Endodermal cell (in vitro differentiated cells): ENCODE results near the gene SYTL5. TPM values are rescaled to one million over a fixed set of nuclear protein-coding genes. Genes with fewer than 3 reads are reported as not detected.

ENCODE experiments used
- DNase-seq: peaks from one replicate; pipeline ENCODE4 v3.0.0-alpha.2; 2017
- H3K27ac ChIP-seq: 2 replicates; pipeline ENCODE4 v1.5.1; 2013; ENCODE audit warnings: mild to moderate bottlenecking, low read depth, low read length, moderate library complexity
- H3K27me3 ChIP-seq: 2 replicates; pipeline ENCODE4 v1.6.1; 2013; ENCODE audit warnings: mild to moderate bottlenecking, low read length, moderate library complexity; ENCODE audit not compliant: insufficient read depth, control insufficient read depth, poor library complexity, severe bottlenecking
- H3K36me3 ChIP-seq: 2 replicates; pipeline ENCODE4 v1.7.0; 2013; ENCODE audit warnings: mild to moderate bottlenecking, low read length, moderate library complexity; ENCODE audit not compliant: control insufficient read depth, insufficient read depth
- H3K4me1 ChIP-seq: one replicate; pipeline ENCODE4 v1.7.0; 2013; ENCODE audit warnings: low read length; ENCODE audit not compliant: control insufficient read depth, insufficient read depth
- H3K4me3 ChIP-seq: 2 replicates; pipeline ENCODE4 v1.5.1; 2013; ENCODE audit warnings: mild to moderate bottlenecking, low read length, moderate library complexity
- H3K9ac ChIP-seq: 2 replicates; pipeline ENCODE4 v1.6.1; 2013; ENCODE audit warnings: mild to moderate bottlenecking, low read length, moderate library complexity; ENCODE audit not compliant: poor library complexity, severe bottlenecking; ENCODE audit errors: extremely low read depth
- H3K9me3 ChIP-seq: 2 replicates; pipeline ENCODE4 v1.6.1; 2013; ENCODE audit warnings: mild to moderate bottlenecking, low read length, moderate library complexity; ENCODE audit not compliant: control insufficient read depth
- H3K27ac Mint-ChIP-seq: 2 replicates; pipeline ENCODE4 v1.8.0; 2020; ENCODE audit warnings: mixed read lengths
- H3K27me3 Mint-ChIP-seq: 2 replicates; pipeline ENCODE4 v1.8.0; 2021; ENCODE audit warnings: mild to moderate bottlenecking, mixed read lengths; ENCODE audit not compliant: insufficient read depth
- H3K36me3 Mint-ChIP-seq: 2 replicates; pipeline ENCODE4 v1.8.0; 2020; ENCODE audit warnings: low read depth, mixed read lengths
- H3K4me1 Mint-ChIP-seq: 2 replicates; pipeline ENCODE4 v1.8.0; 2020; ENCODE audit warnings: mixed read lengths
- H3K4me3 Mint-ChIP-seq: 2 replicates; pipeline ENCODE4 v1.8.0; 2020; ENCODE audit warnings: mild to moderate bottlenecking, moderate library complexity, mixed read lengths
- H3K9me3 Mint-ChIP-seq: 2 replicates; pipeline ENCODE4 v1.8.0; 2020; ENCODE audit warnings: mild to moderate bottlenecking, mixed read lengths
- CTCF ChIP-seq: fragments of 200-600 bp; sonication (generic); conservative IDR thresholded peaks from 2 replicates; pipeline ENCODE4 v1.5.0; 2021; ENCODE audit warnings: antibody characterized with exemption, mild to moderate bottlenecking
- WGBS, 2 experiments: methylation state at CpG; one replicate each; pipeline versions ENCODE4 v1.1.5 to v1.1.7; 2013; ENCODE audit warnings: missing lambda C conversion rate in 2 of 2, mixed read lengths in 1 of 2; ENCODE audit not compliant: insufficient coverage in 1 of 2, insufficient read length in 1 of 2; 5-methylcytosine and 5-hydroxymethylcytosine counted together
- total RNA-seq, 2 donors: library from RNA; stranded (reverse); fragmentation: NEBNext Ultra II Directional in 1 of 2; extraction: Animal tissue kit (Norgen Biotek cat#: 25700) in 1 of 2; gene quantifications; 2 replicates in 1 of 2; 3 replicates in 1 of 2; pipeline ENCODE4 v1.2.1, GENCODE V29; 2021

SYTL5 gene
- total RNA-seq, 2 donors from 2014 or later = 8.1 to 8.6 TPM

- no peaks in the 10 kb centered on the region for H3K27me3 ChIP-seq
- Mint-ChIP-seq H3K27me3 (no peaks in the 10 kb centered on the region), H3K36me3 (no peaks in the 10 kb centered on the region), H3K27ac (no peak overlapping the region), H3K9me3 (peaks cover 33% of the 10 kb centered on the region), H3K4me1 (no peaks in the 10 kb centered on the region), H3K4me3 (no peak overlapping the region)
- no peaks in the 10 kb centered on the region for H3K4me1 ChIP-seq
- no peak overlapping the region for H3K9ac ChIP-seq
- H3K9me3 ChIP-seq = no peaks in the 10 kb centered on the region
- WGBS, 2 experiments = 80 to 95% methylated on average over 1 to 7 of the region's 7 CpGs
- no peak overlapping the region for H3K4me3 ChIP-seq
- no peak for DNase-seq
- H3K27ac ChIP-seq = no peak overlapping the region
- no peaks in the 10 kb centered on the region for H3K36me3 ChIP-seq
- TF ChIP-seq CTCF = no peak
These were observed 111.1 kb downstream of the SYTL5 start for GRCh38 chrX:38117485-38117884.

GRCh38 chrX:38124000-38124399 is 117.6 kb downstream of the SYTL5 start:
- Mint-ChIP-seq H3K4me1 (no peaks in the 10 kb centered on the region), H3K9me3 (peaks cover 26% of the 10 kb centered on the region)
- no peak for DNase-seq

GRCh38 chrX:38126179-38126578 is 119.8 kb downstream of the SYTL5 start:
- Mint-ChIP-seq H3K36me3 (no peaks in the 10 kb centered on the region), H3K27ac (no peak overlapping the region), H3K27me3 (no peaks in the 10 kb centered on the region)

More at GRCh38 chrX:38124000-38124399, 117.6 kb downstream of the SYTL5 start:
- Histone ChIP-seq H3K4me1 (no peaks in the 10 kb centered on the region), H3K4me3 (no peak overlapping the region), H3K36me3 (no peaks in the 10 kb centered on the region), H3K27ac (no peak overlapping the region), H3K27me3 (no peaks in the 10 kb centered on the region), H3K9me3 (no peaks in the 10 kb centered on the region), H3K9ac (no peak overlapping the region)
- no peak for TF ChIP-seq CTCF
- no peaks in the 10 kb centered on the region for H3K27me3 Mint-ChIP-seq
- WGBS, 2 experiments = 100% methylated on average over 1 of the region's 1 CpG; no CpG with 5 or more reads in 1 of the 2 experiments
- no peak overlapping the region for H3K4me3 Mint-ChIP-seq
- no peak overlapping the region for H3K27ac Mint-ChIP-seq
- no peaks in the 10 kb centered on the region for H3K36me3 Mint-ChIP-seq

More at GRCh38 chrX:38126179-38126578, 119.8 kb downstream of the SYTL5 start:
- no peak for DNase-seq
- H3K4me3 ChIP-seq = no peak overlapping the region
- H3K4me1 Mint-ChIP-seq = no peaks in the 10 kb centered on the region
- no peak overlapping the region for H3K27ac ChIP-seq
- H3K27me3 ChIP-seq = no peaks in the 10 kb centered on the region
- peaks cover 27% of the 10 kb centered on the region for H3K9me3 Mint-ChIP-seq
- no peaks in the 10 kb centered on the region for H3K4me1 ChIP-seq
- no peaks in the 10 kb centered on the region for H3K36me3 ChIP-seq
- H3K9me3 ChIP-seq = no peaks in the 10 kb centered on the region
- H3K9ac ChIP-seq = no peak overlapping the region
- no peak overlapping the region for H3K4me3 Mint-ChIP-seq
- TF ChIP-seq CTCF = no peak
- 96% methylated on average over 2 of the region's 3 CpGs; no CpG with 5 or more reads in 1 of the 2 experiments for WGBS, 2 experiments
